Activated T-cell treated with anti-CD3 and anti-CD28 coated beads, Interleukin-2, amount 50 U/mL, for 24 hours (primary cell): ENCODE data around the gene TPD52L2.
"Not testable (repeated sequence)": the region's sequence is repeated elsewhere in the genome, so short reads cannot be mapped to it uniquely, and the experiment has no call there.

Source experiments
- DNase-seq: peaks from one replicate; pipeline ENCODE4 v3.0.0-alpha.2; 2020
- H3K27ac Mint-ChIP-seq: 2 replicates; pipeline ENCODE4 v1.8.0; 2020; ENCODE audit warnings: mild to moderate bottlenecking, mixed read lengths
- H3K27me3 Mint-ChIP-seq: 2 replicates; pipeline ENCODE4 v1.8.0; 2020; ENCODE audit warnings: mixed read lengths
- H3K36me3 Mint-ChIP-seq: 2 replicates; pipeline ENCODE4 v1.8.0; 2020; ENCODE audit warnings: low read depth, mixed read lengths
- H3K4me1 Mint-ChIP-seq: 2 replicates; pipeline ENCODE4 v1.8.0; 2020; ENCODE audit warnings: low read depth, mixed read lengths
- H3K4me3 Mint-ChIP-seq: 2 replicates; pipeline ENCODE4 v1.8.0; 2020; ENCODE audit warnings: mild to moderate bottlenecking, moderate library complexity, mixed read lengths
- H3K9me3 Mint-ChIP-seq: 2 replicates; pipeline ENCODE4 v1.8.0; 2020; ENCODE audit warnings: mixed read lengths

The TPD52L2 gene

GRCh38 chr20:63874241-63874640 lies 9.2 kb downstream of the TPD52L2 start:
- not testable (repeated sequence) for H3K9me3 Mint-ChIP-seq, H3K27me3 Mint-ChIP-seq, H3K4me3 Mint-ChIP-seq, DNase-seq
- H3K27ac Mint-ChIP-seq, result peak overlapping the region; percentile 57
- peaks cover 20% of the 10 kb centered on the region for H3K4me1 Mint-ChIP-seq
- peaks cover 95% of the 10 kb centered on the region for H3K36me3 Mint-ChIP-seq

- Mint-ChIP-seq H3K4me1 (peaks cover 20% of the 10 kb centered on the region), H3K4me3 (no peak overlapping the region), H3K9me3 (no peaks in the 10 kb centered on the region), H3K36me3 (peaks cover 89% of the 10 kb centered on the region), H3K27me3 (no peaks in the 10 kb centered on the region), H3K27ac (no peak overlapping the region)
- DNase-seq, result no peak
Measured at GRCh38 chr20:63876489-63877036, 11.5 kb downstream of the TPD52L2 start.

- Mint-ChIP-seq H3K27ac (peak overlapping the region; percentile 14), H3K9me3 (no peaks in the 10 kb centered on the region), H3K4me3 (no peak overlapping the region), H3K27me3 (no peaks in the 10 kb centered on the region), H3K4me1 (peaks cover 16% of the 10 kb centered on the region), H3K36me3 (peaks cover 89% of the 10 kb centered on the region)
- DNase-seq, result no peak
Measured at GRCh38 chr20:63877755-63878470, 12.8 kb downstream of the TPD52L2 start.

- Mint-ChIP-seq H3K4me3 (no peak overlapping the region), H3K27me3 (no peaks in the 10 kb centered on the region), H3K4me1 (peaks cover 7% of the 10 kb centered on the region), H3K27ac (peak overlapping the region; percentile 52), H3K9me3 (no peaks in the 10 kb centered on the region), H3K36me3 (peaks cover 89% of the 10 kb centered on the region)
- no peak for DNase-seq
Measured at GRCh38 chr20:63878899-63879663, 14.0 kb downstream of the TPD52L2 start.

- H3K4me3 Mint-ChIP-seq, DNase-seq, H3K27me3 Mint-ChIP-seq, H3K27ac Mint-ChIP-seq, H3K9me3 Mint-ChIP-seq, H3K4me1 Mint-ChIP-seq: not testable (repeated sequence)
- H3K36me3 Mint-ChIP-seq, result peaks cover 91% of the 10 kb centered on the region
Measured at GRCh38 chr20:63880901-63881300, 15.8 kb downstream of the TPD52L2 start.

- Mint-ChIP-seq H3K27ac (no peak overlapping the region), H3K4me1 (peaks cover 7% of the 10 kb centered on the region), H3K36me3 (peaks cover 84% of the 10 kb centered on the region), H3K9me3 (no peaks in the 10 kb centered on the region), H3K4me3 (no peak overlapping the region), H3K27me3 (no peaks in the 10 kb centered on the region)
- no peak for DNase-seq
Measured at GRCh38 chr20:63881451-63882226, 16.6 kb downstream of the TPD52L2 start.

GRCh38 chr20:63882257-63883200 lies 17.5 kb downstream of the TPD52L2 start:
- H3K36me3 Mint-ChIP-seq, result peaks cover 84% of the 10 kb centered on the region
- no peak overlapping the region for H3K27ac Mint-ChIP-seq
- no peak overlapping the region for H3K4me3 Mint-ChIP-seq
- H3K9me3 Mint-ChIP-seq, result no peaks in the 10 kb centered on the region
- no peak for DNase-seq
- H3K4me1 Mint-ChIP-seq, result peaks cover 5% of the 10 kb centered on the region
- no peaks in the 10 kb centered on the region for H3K27me3 Mint-ChIP-seq

- no peak overlapping the region for H3K27ac Mint-ChIP-seq
- H3K36me3 Mint-ChIP-seq, result peaks cover 84% of the 10 kb centered on the region
- no peak for DNase-seq
- no peaks in the 10 kb centered on the region for H3K9me3 Mint-ChIP-seq
- no peak overlapping the region for H3K4me3 Mint-ChIP-seq
- no peaks in the 10 kb centered on the region for H3K27me3 Mint-ChIP-seq
- peaks cover 5% of the 10 kb centered on the region for H3K4me1 Mint-ChIP-seq
Measured at GRCh38 chr20:63883201-63883593, 18.1 kb downstream of the TPD52L2 start.

GRCh38 chr20:63884506-63885263 lies 19.6 kb downstream of the TPD52L2 start:
- Mint-ChIP-seq H3K4me1 (peaks cover 5% of the 10 kb centered on the region), H3K27me3 (no peaks in the 10 kb centered on the region), H3K9me3 (no peaks in the 10 kb centered on the region), H3K27ac (no peak overlapping the region), H3K36me3 (peaks cover 81% of the 10 kb centered on the region), H3K4me3 (no peak overlapping the region)
- DNase-seq, result no peak

- no peak for DNase-seq
- Mint-ChIP-seq H3K27me3 (no peaks in the 10 kb centered on the region), H3K9me3 (no peaks in the 10 kb centered on the region), H3K36me3 (peaks cover 86% of the 10 kb centered on the region), H3K4me3 (no peak overlapping the region), H3K4me1 (peaks cover 5% of the 10 kb centered on the region), H3K27ac (no peak overlapping the region)
Measured at GRCh38 chr20:63885264-63886053, 20.4 kb downstream of the TPD52L2 start.

- Mint-ChIP-seq H3K27me3 (no peaks in the 10 kb centered on the region), H3K4me1 (peaks cover 5% of the 10 kb centered on the region), H3K27ac (no peak overlapping the region), H3K4me3 (no peak overlapping the region), H3K9me3 (no peaks in the 10 kb centered on the region), H3K36me3 (peaks cover 85% of the 10 kb centered on the region)
- DNase-seq, result no peak
Measured at GRCh38 chr20:63886054-63886419, 21.0 kb downstream of the TPD52L2 start.

GRCh38 chr20:63886921-63887320 lies 21.9 kb downstream of the TPD52L2 start:
- no peak for DNase-seq
- Mint-ChIP-seq H3K9me3 (no peaks in the 10 kb centered on the region), H3K4me3 (no peak overlapping the region), H3K27me3 (no peaks in the 10 kb centered on the region), H3K4me1 (peaks cover 5% of the 10 kb centered on the region), H3K36me3 (peaks cover 84% of the 10 kb centered on the region), H3K27ac (peak overlapping the region; percentile 47)
